GM19467 (cell line): Measurements from ENCODE around the gene MINK1.
"Not testable (repeated sequence)": the region's sequence is repeated elsewhere in the genome, so short reads cannot be mapped to it uniquely, and the experiment has no call there.

Experiments used
- ATAC-seq: cut with Tn5 transposase; IDR thresholded peaks from one replicate; pipeline ENCODE4 v1.9.1; 2021; ENCODE audit warnings: mild to moderate bottlenecking, moderate library complexity; ENCODE audit not compliant: unreplicated experiment

Gene MINK1

GRCh38 chr17:4926577-4927335 lies 93.6 kb downstream of the MINK1 start:
- not testable (repeated sequence) for ATAC-seq

DNA sequence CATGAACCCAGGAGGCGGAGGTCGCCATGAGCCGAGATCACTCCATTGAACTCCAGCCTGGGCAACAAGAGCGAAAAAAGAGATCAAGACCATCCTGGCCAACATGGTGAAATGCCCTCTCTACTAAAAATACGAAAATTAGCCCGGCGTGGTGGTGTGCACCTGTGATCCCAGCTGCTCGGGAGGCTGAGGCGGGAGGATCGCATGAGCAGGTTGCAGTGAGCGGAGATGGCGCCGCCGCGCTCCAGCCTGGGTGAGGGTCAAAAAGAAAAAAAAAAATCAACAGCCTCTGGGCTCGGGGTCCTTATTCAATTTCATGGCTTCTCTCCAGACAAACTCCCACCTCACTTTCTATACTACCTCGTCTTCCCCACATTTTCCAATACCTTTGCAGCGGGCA lies 95.7 kb downstream of the MINK1 start:
- ATAC-seq: no peak

- no peak for ATAC-seq
Observed at GRCh38 chr17:4931963-4932362, 98.8 kb downstream of the MINK1 start, which contains the start of gene GP1BA. Gene GP1BA, plus strand, starts transcription at chr17:4932277. Its CDS starts 328 bp downstream, at chr17:4932605.

DNA sequence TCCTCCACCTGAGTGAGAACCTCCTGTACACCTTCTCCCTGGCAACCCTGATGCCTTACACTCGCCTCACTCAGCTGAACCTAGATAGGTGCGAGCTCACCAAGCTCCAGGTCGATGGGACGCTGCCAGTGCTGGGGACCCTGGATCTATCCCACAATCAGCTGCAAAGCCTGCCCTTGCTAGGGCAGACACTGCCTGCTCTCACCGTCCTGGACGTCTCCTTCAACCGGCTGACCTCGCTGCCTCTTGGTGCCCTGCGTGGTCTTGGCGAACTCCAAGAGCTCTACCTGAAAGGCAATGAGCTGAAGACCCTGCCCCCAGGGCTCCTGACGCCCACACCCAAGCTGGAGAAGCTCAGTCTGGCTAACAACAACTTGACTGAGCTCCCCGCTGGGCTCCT lies 99.6 kb downstream of the MINK1 start:
- no peak for ATAC-seq

DNA sequence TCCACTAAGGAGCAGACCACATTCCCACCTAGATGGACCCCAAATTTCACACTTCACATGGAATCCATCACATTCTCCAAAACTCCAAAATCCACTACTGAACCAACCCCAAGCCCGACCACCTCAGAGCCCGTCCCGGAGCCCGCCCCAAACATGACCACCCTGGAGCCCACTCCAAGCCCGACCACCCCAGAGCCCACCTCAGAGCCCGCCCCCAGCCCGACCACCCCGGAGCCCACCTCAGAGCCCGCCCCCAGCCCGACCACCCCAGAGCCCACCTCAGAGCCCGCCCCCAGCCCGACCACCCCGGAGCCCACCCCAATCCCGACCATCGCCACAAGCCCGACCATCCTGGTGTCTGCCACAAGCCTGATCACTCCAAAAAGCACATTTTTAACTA lies 100.5 kb downstream of the MINK1 start:
- no peak for ATAC-seq

DNA sequence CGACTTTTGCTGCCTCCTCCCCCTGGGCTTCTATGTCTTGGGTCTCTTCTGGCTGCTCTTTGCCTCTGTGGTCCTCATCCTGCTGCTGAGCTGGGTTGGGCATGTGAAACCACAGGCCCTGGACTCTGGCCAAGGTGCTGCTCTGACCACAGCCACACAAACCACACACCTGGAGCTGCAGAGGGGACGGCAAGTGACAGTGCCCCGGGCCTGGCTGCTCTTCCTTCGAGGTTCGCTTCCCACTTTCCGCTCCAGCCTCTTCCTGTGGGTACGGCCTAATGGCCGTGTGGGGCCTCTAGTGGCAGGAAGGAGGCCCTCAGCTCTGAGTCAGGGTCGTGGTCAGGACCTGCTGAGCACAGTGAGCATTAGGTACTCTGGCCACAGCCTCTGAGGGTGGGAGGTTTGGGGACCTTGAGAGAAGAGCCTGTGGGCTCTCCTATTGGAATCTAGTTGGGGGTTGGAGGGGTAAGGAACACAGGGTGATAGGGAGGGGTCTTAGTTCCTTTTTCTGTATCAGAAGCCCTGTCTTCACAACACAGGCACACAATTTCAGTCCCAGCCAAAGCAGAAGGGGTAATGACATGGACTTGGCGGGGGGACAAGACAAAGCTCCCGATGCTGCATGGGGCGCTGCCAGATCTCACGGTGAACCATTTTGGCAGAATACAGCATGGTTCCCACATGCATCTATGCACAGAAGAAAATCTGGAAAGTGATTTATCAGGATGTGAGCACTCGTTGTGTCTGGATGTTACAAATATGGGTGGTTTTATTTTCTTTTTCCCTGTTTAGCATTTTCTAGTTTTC lies 101.2 kb downstream of the MINK1 start:
- no peak for ATAC-seq

GRCh38 chr17:4935650-4936049 lies 102.5 kb downstream of the MINK1 start:
- no peak for ATAC-seq

DNA sequence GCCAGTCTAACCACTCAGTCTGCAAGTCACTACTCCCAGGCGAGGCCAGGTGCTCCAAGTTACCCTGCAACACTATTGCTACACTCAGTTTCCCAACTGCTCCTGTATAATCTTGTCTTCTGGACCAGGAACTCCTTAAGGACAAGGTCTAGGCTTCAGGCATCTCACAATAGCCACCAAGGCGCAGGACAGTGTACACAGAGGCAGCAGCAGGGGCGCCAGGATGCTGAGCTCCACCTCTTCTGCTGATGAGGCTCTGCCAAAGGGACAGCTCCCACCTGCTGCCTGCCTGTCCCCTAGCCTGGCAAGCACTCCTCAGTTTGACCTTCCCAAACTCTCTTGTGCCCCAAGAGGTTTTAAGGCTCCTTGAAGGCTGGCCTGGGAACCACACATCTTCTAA lies 103.3 kb downstream of the MINK1 start:
- no peak for ATAC-seq

DNA sequence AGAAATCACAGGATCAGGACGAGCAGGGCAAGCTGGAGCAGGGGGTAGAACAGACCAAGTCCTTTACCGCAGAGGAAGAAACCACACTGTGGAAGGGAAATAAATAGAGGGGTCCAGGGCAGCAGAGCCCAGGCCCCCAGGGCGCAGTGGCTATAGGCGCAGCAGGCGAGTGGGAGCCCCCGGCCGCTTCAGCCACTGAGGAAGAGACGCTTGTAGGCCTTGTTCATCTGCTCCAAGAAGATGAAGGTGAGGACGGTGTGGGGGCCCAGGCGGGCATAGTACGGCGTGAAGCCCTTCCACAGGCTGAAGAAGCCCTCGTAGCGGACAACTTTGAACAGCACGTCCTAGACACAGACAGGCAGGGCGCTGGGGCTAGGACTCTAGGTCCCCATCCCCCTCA lies 104.4 kb downstream of the MINK1 start:
- ATAC-seq: no peak

GRCh38 chr17:4938069-4938491 lies 104.9 kb downstream of the MINK1 start:
- no peak for ATAC-seq

DNA sequence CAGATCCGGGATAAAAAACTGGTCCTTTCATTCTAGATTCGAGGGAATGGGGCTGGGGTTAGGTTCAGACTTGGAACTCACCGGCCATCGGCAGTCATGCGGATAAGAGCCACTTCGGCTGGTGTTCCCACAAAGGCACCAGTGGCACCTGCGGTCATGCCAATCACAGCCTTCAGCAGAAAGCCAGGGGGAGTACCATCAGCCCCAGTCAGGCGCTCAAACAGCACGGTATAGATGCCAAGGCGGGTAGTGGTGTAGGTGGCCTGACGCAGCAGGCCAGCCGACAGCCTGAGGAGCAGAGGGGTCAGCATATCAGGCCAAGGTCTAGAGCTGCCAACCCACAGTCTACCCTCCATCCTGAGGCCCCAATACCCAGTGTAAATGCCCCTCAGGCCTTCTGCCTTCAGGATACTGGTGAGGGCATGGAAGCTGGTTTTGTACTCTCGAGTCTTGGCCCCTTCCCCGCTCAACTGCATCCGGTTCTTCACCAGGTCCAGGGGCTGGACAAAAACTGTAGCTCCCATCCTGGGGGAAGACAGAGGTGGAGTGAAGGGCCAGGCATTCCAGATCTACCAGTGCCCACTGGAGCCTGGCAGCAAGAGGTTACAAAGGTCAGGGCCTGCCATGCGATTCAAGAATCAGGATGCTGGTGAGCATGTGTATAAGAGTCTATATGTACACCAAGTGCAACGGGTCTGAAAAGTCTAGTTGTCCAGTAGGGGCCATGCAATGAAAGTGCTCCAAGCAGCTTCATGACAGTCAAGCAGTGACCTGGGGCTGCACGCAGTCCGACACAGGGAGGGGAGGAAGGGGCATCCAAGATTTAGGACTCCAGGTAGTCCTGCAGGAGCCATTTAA lies 105.8 kb downstream of the MINK1 start:
- no peak for ATAC-seq

DNA sequence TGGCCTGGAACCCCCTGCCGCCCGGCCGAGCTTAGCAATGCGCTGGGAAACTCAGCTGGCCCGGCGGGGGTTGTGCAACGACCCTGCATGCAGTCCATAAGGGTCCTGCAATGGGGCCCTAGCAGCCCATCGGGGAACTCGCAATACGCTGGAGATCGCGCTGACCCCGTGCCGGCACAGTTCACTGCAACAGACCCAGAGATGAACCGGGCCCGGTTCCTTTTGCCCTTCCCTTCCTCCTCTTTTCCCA lies 106.3 kb downstream of the MINK1 start:
- ATAC-seq: no peak

- ATAC-seq: peak; percentile 64
Observed at GRCh38 chr17:4939796-4940554, 106.8 kb downstream of the MINK1 start, which contains the start of the genes RNF167 and SLC25A11. Gene RNF167, plus strand, starts transcription at chr17:4940268. Its CDS starts 642 bp downstream, at chr17:4940910. Gene SLC25A11, minus strand, starts transcription at chr17:4940046. Its CDS starts 136 bp downstream, at chr17:4939910.

- ATAC-seq: no peak
Observed at GRCh38 chr17:4940555-4941318, 107.6 kb downstream of the MINK1 start.

- no peak for ATAC-seq
Observed at GRCh38 chr17:4941319-4941610, 108.1 kb downstream of the MINK1 start.

GRCh38 chr17:4942760-4943508 lies 109.8 kb downstream of the MINK1 start:
- no peak for ATAC-seq

DNA sequence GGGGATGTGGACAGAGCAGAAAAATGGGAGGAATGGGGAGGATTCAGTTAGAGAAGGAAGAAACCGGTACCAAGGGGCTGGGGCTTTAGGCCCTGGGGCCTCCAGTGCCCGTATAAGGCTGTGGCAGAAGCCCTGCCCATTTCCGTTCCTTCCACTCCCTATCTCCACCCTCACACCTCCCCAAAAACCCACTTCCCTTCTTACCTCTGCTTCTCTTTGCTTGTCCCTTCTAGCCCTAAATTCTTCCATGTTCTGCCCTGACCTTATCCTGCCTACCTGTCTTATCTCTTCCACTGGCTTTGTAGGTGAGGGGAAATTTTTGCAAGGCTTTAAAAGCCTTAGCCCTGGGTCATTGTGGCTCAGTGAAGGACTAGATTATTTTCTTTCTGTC lies 111.0 kb downstream of the MINK1 start:
- no peak for ATAC-seq

- ATAC-seq: no peak
Observed at GRCh38 chr17:4944554-4945175, 111.5 kb downstream of the MINK1 start.
